ENCODE results near the gene MAP2K2.

MAP2K2 gene

DNA sequence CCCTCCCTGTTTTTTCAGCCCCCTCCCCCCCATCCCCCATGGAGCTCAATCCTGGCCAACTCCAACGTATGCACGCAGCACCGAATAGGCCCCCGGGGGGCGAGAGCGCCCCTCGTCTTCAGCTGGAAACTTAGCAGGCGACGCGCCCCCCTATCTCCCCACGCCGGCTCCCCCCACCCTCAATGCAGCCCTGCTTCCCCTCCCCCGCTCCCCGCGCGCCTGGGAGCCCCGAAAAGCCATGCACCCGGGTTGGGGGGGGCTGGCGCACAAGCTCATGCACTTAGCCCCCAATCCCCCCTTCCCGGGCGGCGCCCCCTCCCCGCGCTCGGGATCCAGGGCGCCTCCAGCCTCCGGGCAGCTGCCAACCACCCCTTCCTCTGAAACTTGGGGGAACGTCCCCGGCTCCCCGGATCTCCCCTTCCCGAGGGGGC lies 57.7 kb downstream of the MAP2K2 start:
- peaks cover 27% of the 10 kb centered on the region for H3K36me3 Mint-ChIP-seq (ENCODE audit: low read depth)
- H3K27me3 Mint-ChIP-seq = no peaks in the 10 kb centered on the region
- H3K4me1 Mint-ChIP-seq (ENCODE audit: low read depth) = peaks cover 41% of the 10 kb centered on the region
- H3K4me3 Mint-ChIP-seq = peak overlapping the region; percentile 69
- no peak overlapping the region for H3K27ac Mint-ChIP-seq
- peak; percentile 75 for DNase-seq
- H3K9me3 Mint-ChIP-seq = no peaks in the 10 kb centered on the region

DNA sequence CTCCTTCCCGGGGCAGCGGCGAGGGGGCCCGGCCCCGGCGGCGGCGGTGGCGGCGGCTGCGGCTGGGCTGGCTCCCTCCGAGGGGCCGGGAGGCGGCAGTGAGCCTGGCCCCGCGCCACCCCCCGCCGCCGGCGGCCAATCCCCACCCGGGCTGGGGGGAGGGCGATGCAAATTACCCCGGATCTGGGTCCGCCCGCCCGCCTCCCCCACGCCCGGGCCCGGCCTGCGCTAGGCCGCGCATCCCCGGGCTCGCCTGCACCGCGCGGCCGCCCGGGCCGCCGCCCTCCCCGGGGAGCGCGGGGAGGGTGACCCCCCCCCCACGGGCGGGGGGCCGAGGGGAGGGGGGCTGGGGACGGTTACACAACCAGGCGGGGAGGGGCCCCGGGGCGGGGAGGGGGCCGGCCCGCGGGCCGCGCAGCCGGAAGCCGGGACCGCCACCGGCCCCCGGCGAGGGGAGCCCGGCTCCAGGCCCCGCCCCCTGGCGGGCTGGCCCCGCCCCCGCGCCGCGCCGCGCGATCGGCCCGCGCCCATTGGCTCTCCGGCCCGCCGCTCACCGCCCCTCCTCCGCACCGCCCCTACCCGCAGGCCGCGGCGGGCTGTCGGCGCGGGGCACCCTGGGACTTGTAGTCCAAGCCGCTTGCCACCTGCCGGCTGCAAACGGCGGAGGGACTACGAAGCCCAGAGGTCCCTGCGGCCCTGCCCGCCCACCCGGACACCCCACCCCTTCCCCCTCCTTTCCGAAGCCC lies 58.3 kb downstream of the MAP2K2 start:
- DNase-seq = peak; percentile 97
- no peak overlapping the region for H3K27ac Mint-ChIP-seq
- no peaks in the 10 kb centered on the region for H3K9me3 Mint-ChIP-seq
- H3K27me3 Mint-ChIP-seq = no peaks in the 10 kb centered on the region
- H3K4me3 Mint-ChIP-seq = peak overlapping the region; percentile 69
- peaks cover 27% of the 10 kb centered on the region for H3K36me3 Mint-ChIP-seq (ENCODE audit: low read depth)
- peaks cover 46% of the 10 kb centered on the region for H3K4me1 Mint-ChIP-seq (ENCODE audit: low read depth)

DNA sequence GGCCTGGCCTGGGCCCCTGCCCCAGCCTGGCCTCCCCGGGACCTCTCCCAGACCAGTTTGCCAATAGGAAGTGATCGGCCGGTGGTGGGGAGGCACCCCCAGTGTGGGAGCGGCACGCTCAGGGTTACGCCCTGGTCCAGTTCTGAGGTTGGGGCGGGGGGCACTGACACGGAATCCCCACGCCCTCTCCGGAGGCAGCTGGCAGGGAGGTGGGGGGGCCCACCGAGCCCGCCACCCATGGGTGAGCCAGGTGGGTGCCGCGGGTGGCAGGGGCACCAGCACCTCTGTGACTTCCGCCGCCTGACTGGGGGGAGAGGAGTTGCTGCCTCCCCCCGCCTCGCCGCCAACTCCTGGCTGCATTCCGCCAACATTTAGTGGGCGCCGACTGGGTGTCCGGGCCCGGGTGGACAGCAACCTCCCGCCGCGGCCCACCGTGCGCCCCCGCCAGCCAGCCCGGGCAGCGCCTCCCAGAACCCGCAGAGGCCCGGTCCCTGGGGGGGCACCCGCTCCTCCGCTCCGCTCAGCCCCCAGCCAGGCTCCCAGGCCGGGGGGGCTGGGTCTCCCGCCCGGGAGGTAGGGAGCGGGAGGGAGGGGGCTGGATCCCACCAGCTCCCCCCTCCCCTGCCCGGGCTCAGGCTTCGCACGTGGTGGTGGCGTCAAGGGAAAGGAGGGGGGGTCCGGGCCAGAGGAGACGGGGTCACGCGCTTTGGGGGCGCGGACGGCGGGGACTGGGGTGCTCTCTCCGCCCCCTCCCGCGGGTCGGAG lies 59.2 kb downstream of the MAP2K2 start:
- H3K36me3 Mint-ChIP-seq (ENCODE audit: low read depth) = peaks cover 30% of the 10 kb centered on the region
- no peaks in the 10 kb centered on the region for H3K27me3 Mint-ChIP-seq
- H3K4me3 Mint-ChIP-seq = peak overlapping the region; percentile 89
- peaks cover 50% of the 10 kb centered on the region for H3K4me1 Mint-ChIP-seq (ENCODE audit: low read depth)
- no peaks in the 10 kb centered on the region for H3K9me3 Mint-ChIP-seq
- DNase-seq = peak; percentile 70
- H3K27ac Mint-ChIP-seq = peak overlapping the region; percentile 93

DNA sequence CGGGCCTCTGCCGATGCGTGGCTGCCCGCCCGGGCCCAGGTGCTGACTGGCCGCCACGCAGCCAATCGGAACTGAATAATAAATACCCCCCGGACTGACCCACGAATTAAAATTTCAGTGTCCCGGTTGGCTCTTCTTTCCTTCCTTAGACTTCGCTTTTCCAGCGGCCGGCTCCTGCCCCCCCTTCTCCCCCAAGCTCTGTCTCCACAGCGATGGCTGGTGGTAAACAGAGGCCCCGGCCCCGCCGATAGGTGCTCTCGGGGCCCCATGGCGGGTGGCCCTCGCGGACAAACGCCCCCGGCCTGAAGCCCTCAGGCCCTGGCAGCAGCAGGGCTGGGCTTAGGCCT lies 59.8 kb downstream of the MAP2K2 start:
- Mint-ChIP-seq H3K9me3 (no peaks in the 10 kb centered on the region), H3K4me3 (peak overlapping the region; percentile 89), H3K27ac (peak overlapping the region; percentile 93), H3K27me3 (no peaks in the 10 kb centered on the region), H3K36me3 (ENCODE audit: low read depth) (peaks cover 30% of the 10 kb centered on the region), H3K4me1 (ENCODE audit: low read depth) (peaks cover 48% of the 10 kb centered on the region)
- no peak for DNase-seq

DNA sequence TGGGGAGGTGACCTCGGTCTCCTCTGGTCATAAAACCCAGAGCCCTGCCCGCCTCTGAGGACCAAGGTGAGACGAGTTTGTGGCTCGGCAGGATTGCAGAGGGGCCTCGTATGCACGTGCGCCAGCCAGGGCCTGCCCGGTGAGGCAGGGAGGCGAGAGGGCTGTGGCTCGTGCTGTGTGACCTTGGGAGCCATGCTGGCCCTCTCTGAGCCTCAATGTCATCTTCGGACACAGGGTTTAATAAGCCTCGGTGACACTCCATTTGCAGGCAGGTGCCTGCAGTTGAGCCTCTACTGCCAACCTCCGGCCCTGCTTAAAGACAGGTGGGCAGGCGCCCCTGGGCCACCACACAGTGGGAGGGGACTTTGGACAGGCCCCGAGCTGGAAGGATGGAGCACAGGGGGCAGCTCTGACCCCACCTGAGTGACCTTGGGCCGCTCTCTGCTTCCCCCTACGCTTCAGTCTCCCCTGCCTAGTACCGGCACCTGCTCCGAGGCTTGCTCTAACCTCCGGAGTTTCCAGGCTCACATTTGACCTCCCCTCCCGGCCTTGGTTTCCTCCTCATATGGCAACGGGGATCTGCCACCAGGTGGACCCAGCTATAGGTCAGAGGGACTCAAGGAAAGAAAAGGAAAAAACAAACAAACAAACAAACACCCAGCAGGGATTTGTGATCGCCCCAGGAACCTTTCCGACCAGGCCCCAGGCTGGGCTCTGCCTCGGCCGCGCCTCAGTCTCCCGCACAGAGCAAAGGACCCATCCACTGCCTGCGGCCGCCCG lies 60.4 kb downstream of the MAP2K2 start:
- H3K36me3 Mint-ChIP-seq (ENCODE audit: low read depth) = peaks cover 30% of the 10 kb centered on the region
- no peaks in the 10 kb centered on the region for H3K27me3 Mint-ChIP-seq
- peak overlapping the region; percentile 89 for H3K4me3 Mint-ChIP-seq
- peaks cover 47% of the 10 kb centered on the region for H3K4me1 Mint-ChIP-seq (ENCODE audit: low read depth)
- no peaks in the 10 kb centered on the region for H3K9me3 Mint-ChIP-seq
- peak overlapping the region; percentile 93 for H3K27ac Mint-ChIP-seq
- DNase-seq = no peak

DNA sequence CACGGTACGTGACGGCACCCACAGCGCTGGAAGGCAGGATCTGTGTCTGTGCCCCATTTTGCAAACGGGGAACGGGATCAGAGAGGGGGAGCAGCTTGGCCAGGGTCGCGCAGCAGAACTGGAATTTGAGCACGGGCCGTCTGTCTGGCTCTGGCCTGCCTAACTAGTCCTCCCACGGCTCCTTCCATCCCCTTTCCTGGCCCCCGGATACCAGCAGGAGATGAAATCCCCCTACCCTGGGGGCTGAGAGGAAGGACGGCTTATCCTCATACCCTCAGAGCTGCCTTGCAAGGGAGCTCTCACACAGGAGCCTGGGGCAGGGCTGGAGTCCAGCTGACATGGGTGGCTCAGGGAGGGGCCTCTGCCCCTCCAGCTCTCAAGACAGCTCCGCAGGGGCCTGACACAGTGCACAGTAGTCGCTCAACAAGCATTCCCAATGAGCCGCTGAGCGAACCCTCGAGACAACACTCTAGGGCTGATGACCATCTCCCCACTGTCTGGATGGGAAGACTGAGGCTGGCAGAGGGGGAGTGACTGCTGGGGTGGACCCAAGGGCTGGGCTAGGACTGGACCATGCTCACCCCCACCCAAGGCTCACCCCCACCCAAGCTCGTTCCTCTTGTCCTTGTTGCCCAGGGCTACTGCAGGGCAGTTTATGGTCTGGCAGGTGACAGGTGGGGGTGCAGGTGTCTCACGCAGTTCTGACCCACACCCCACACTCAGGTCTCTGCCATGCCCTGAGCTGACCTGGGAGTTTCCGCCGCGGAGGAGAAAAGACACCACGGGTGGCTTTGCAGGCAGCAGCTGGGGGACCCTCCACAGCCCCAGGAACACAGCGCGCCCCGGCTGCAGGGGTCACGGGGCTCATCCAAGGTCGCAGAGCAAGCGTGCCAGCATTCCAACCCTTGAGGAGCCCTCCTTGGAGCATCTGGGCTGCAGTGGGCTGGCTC lies 61.2 kb downstream of the MAP2K2 start:
- Mint-ChIP-seq H3K27ac (peak overlapping the region; percentile 93), H3K4me1 (ENCODE audit: low read depth) (peaks cover 47% of the 10 kb centered on the region), H3K4me3 (peak overlapping the region; percentile 89)

DNA sequence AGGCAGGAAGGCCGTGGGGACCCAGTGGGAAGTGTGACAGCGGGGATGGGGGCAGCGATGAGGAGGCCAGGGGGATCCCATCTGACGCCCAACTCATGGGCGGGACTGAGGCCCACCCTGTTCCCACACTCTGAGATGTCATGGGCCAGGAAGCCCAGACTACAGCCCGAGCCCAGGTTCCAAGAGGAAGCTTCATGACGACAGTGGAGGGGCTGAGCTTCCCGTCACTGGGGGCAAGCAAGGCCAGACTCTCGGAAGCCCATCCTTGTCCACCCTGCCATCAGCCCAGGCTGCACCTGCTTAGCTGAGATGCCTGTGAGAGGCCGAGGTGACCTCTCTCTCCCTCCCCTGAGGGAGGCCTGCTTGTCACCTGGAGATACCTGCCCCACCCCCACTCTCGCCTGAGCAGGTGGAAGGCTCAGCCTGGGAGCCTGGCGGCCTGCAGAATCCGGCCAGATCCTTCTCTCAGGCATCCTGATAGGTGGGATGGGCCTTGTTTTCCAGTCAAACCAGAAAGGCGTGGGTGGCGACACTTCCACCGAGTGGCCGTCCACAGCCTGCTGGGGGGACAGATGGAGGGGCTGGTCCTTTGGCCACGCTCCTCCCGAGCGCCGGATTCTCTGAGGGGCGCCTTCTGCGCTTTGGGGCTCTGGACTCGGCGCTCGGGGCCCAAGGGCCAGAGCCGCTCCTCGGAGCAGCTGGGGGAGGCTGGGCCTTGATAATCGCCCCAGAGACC lies 62.1 kb downstream of the MAP2K2 start:
- peaks cover 40% of the 10 kb centered on the region for H3K36me3 Mint-ChIP-seq (ENCODE audit: low read depth)
- H3K9me3 Mint-ChIP-seq = no peaks in the 10 kb centered on the region
- DNase-seq = no peak
- peak overlapping the region; percentile 93 for H3K27ac Mint-ChIP-seq
- peaks cover 52% of the 10 kb centered on the region for H3K4me1 Mint-ChIP-seq (ENCODE audit: low read depth)
- H3K27me3 Mint-ChIP-seq = no peaks in the 10 kb centered on the region
- H3K4me3 Mint-ChIP-seq = peak overlapping the region; percentile 89

More for the DNA sequence above, 61.2 kb downstream of the MAP2K2 start:
- Mint-ChIP-seq H3K36me3 (ENCODE audit: low read depth) (peaks cover 33% of the 10 kb centered on the region), H3K9me3 (no peaks in the 10 kb centered on the region), H3K27me3 (no peaks in the 10 kb centered on the region)
- no peak for DNase-seq

DNA sequence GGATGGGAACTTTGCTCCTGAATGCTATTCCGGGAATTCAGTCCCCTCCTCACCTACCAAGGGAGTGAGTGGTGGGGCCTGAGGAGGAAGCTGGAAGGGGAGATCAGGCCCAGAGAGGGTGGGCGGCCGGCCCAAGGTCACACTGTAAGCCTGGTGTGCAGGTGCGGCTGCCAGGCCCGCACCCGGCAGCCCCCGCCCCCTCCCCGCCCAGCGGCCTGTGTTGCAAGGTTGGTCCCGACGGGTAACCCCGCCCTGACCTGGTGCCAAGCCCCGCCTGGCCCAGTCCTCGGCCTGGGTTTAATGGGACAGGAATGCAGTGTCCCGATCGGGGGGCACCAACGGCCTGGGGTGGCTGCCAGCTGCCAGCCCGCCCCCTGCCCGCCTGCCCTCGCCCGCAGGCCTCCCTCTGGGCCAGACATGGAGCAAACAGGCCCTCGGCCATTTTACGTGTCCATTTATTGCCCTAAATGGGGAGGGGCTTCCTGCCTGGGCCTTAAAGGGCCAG lies 62.7 kb downstream of the MAP2K2 start:
- peaks cover 52% of the 10 kb centered on the region for H3K4me1 Mint-ChIP-seq (ENCODE audit: low read depth)
- peaks cover 44% of the 10 kb centered on the region for H3K36me3 Mint-ChIP-seq (ENCODE audit: low read depth)
- DNase-seq = no peak
- H3K4me3 Mint-ChIP-seq = peak overlapping the region; percentile 71
- no peaks in the 10 kb centered on the region for H3K9me3 Mint-ChIP-seq
- H3K27ac Mint-ChIP-seq = peak overlapping the region; percentile 93
- H3K27me3 Mint-ChIP-seq = no peaks in the 10 kb centered on the region

DNA sequence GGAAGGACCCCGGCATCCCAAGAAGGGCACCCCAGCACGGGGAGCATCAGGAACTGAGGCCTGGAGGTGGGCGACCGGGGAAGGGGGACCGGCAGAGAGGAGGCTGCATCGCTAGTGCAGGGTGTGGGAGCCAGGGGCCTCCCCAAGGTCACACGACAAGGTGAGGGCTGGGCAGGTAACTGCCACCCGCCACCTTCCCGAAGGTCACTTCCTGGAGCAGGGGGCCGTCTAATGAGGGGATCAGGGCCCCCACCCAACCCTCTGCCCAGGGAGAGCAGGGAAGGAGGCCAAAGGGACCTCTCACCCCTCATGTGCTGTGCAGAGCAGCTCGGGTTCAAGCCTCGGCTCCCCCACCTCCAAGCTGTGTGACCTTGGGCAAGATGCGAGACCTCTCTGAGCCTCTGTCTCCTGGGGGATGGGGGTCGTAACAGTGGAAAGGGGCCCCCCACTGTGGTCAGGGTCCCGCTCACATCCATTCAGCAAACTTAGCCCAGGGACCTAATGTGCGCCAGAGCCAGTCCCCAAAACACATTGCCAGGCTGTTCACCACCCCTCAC lies 63.2 kb downstream of the MAP2K2 start:
- Mint-ChIP-seq H3K27ac (peak overlapping the region; percentile 93), H3K36me3 (ENCODE audit: low read depth) (peaks cover 50% of the 10 kb centered on the region), H3K27me3 (no peaks in the 10 kb centered on the region), H3K4me3 (peak overlapping the region; percentile 71), H3K9me3 (no peaks in the 10 kb centered on the region), H3K4me1 (ENCODE audit: low read depth) (peaks cover 57% of the 10 kb centered on the region)
- no peak for DNase-seq

DNA sequence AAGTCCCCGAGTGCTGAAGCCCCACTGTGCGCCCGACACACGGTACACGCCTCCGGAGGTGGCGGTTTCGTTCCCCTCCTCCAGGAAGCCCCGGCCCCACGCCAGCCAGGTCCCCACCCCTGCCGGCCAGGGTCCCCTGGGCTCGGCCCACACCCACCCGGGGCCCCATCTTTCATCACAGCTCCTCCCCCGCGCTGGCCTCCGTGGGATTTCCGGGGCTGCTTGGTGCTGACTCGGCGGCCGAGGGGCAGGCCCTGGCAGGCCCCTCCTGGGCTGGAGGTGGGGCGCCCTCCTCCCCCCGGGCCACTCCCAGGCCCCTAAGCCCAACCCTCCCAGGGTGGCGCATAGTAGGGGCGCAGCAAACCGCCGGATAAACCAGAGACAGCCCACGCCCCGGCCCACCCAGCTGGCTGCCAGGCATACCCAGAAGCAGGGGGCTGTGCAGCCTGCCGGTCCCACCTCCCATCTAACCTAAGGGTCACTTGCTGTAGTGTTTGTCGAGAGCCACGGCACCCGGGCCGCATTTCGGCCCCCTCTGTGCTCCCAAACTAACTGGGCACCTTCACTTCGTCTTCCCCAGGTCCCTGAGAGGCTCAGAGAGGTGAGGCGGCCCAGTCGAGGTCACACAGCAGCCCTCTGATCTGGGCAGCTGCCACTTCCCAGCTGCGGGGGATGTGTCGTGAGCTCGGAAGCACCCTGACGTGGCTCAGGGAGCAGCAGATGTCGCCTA lies 63.9 kb downstream of the MAP2K2 start:
- peaks cover 58% of the 10 kb centered on the region for H3K4me1 Mint-ChIP-seq (ENCODE audit: low read depth)
- H3K4me3 Mint-ChIP-seq = peak overlapping the region; percentile 71
- no peaks in the 10 kb centered on the region for H3K9me3 Mint-ChIP-seq
- peak overlapping the region; percentile 93 for H3K27ac Mint-ChIP-seq
- no peaks in the 10 kb centered on the region for H3K27me3 Mint-ChIP-seq
- H3K36me3 Mint-ChIP-seq (ENCODE audit: low read depth) = peaks cover 56% of the 10 kb centered on the region
- peak; percentile 76 for DNase-seq

DNA sequence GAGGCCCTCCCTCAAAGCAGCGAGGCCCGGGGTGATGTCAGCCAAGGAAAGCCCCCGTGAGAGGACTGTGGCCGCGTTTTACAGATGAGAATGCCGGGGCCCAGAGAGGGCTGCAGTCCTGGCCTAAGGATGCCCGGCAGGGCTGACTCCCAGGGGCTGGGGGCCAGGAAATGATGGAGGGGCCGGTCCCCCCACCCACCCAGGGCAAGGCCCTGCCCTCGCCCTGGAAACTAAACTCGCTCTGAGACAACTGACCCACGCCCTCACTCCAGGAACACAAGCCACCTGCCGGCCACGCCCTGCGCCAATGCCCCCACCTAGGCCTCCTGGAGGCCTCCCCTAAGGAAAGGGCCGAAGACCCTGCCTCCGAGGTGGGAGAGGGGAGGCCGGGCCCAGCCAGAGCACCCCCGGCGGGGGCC lies 64.5 kb downstream of the MAP2K2 start:
- peak overlapping the region; percentile 44 for H3K4me3 Mint-ChIP-seq
- peaks cover 58% of the 10 kb centered on the region for H3K4me1 Mint-ChIP-seq (ENCODE audit: low read depth)
- peaks cover 61% of the 10 kb centered on the region for H3K36me3 Mint-ChIP-seq (ENCODE audit: low read depth)
- no peaks in the 10 kb centered on the region for H3K27me3 Mint-ChIP-seq
- no peaks in the 10 kb centered on the region for H3K9me3 Mint-ChIP-seq
- peak overlapping the region; percentile 93 for H3K27ac Mint-ChIP-seq
- no peak for DNase-seq

DNA sequence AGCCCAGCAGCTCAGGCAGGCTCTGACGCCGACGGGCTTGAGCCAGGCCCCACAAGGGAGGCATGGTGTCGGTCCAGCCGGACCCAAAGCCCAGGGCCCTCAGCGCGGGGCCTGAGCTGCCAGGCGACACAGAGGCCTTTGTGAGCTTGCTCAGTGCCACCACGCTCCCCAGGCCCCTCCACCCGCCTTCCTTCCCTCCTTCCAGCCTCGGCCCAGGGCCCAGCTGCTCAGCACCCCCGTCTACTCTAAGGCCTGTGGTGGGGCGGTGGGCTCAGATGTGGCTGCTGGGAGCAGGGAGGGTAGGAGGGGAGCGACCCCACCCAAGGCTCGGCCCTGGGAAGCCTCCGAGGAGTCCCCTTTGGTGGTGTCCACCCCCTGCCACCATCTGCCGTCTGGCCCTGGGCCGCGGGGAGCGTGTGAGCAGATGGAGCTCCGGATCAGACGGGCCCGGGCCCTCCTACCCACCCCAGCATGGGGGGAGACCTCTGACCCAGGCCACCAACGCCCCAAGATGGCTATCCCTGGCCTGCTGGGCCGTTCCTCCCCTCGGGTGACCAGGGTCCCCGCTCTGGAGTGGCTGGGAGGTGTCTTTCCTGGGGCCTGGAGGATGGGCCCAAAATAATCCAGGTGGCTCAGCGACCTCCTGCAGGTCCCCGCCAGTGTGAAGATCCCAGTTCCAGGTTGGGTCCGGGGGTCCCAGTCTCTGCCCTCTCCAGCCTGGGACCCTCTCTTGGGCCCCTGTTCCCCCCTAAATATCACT lies 65.0 kb downstream of the MAP2K2 start:
- Mint-ChIP-seq H3K4me3 (peak overlapping the region; percentile 44), H3K36me3 (ENCODE audit: low read depth) (peaks cover 60% of the 10 kb centered on the region), H3K9me3 (no peaks in the 10 kb centered on the region), H3K4me1 (ENCODE audit: low read depth) (peaks cover 58% of the 10 kb centered on the region), H3K27me3 (no peaks in the 10 kb centered on the region), H3K27ac (peak overlapping the region; percentile 93)
- no peak for DNase-seq

All from activated T-cell treated with anti-CD3 and anti-CD28 coated beads, Interleukin-2, amount 50 U/mL, for 24 hours (primary cell).